Panc1 (cell line): ENCODE measurements around the gene SYT1. TPM values are rescaled to one million over a fixed set of nuclear protein-coding genes. Genes with fewer than 3 reads are reported as not detected.

Source experiments
- ATAC-seq: fragments of 200-7000 bp; cut with Tn5 transposase; 2 replicates; pipeline ENCODE4 v1.9.1; 2020; ENCODE audit warnings: mild to moderate bottlenecking, moderate library complexity
- BruUV-seq: library from RNA; stranded (reverse); fragments of 400-500 nt; replicated peaks from 2 replicates; lab custom pipeline; 2021; lab: Mats Ljungman, UMichigan
- CTCF ChIA-PET: fragments of 300-600 bp; sonication (Branson Sonifier 250); formaldehyde crosslinking; loops from one replicate; lab custom pipeline; 2022; ENCODE audit warnings: antibody characterized with exemption; lab: Charles Lee
- POLR2A ChIA-PET: fragments of 300-600 bp; sonication (Branson Sonifier 250); formaldehyde crosslinking; loops from one replicate; lab custom pipeline; 2022; ENCODE audit warnings: antibody characterized with exemption; lab: Charles Lee
- DNase-seq: peaks from one replicate; pipeline ENCODE4 v3.0.0-alpha.2; 2010; ENCODE audit warnings: low read depth, low spot score
- H3K27ac ChIP-seq: 2 replicates; pipeline ENCODE4 v1.5.1; 2011; ENCODE audit warnings: mild to moderate bottlenecking, low read length, inconsistent platforms
- H3K27me3 ChIP-seq: fragments of 200-500 bp; sonication (Bioruptor generic); 2 replicates; pipeline ENCODE4 v1.6.0; 2014; ENCODE audit warnings: low read length, inconsistent platforms; ENCODE audit not compliant: control insufficient read depth, insufficient read depth
- H3K36me3 ChIP-seq: fragments of 200-500 bp; sonication (Bioruptor generic); 2 replicates; pipeline ENCODE4 v1.5.1; 2014; ENCODE audit warnings: inconsistent platforms, mild to moderate bottlenecking, low read length, moderate library complexity; ENCODE audit not compliant: control insufficient read depth, insufficient read depth
- H3K4me1 ChIP-seq: 2 replicates; pipeline ENCODE4 v1.5.1; 2011; ENCODE audit warnings: inconsistent platforms, mild to moderate bottlenecking, low read length, moderate library complexity; ENCODE audit not compliant: control insufficient read depth, insufficient read depth
- H3K4me3 ChIP-seq, 2 experiments: 2 replicates each; pipeline ENCODE4 v1.5.1; 2011 to 2012; ENCODE audit warnings: low read depth in 2 of 2, low read length in 2 of 2, mild to moderate bottlenecking in 2 of 2, inconsistent platforms in 1 of 2, moderate library complexity in 1 of 2
- H3K9me3 ChIP-seq: fragments of 200-500 bp; sonication (Bioruptor generic); 2 replicates; pipeline ENCODE4 v1.5.1; 2014; ENCODE audit warnings: low read depth, mild to moderate bottlenecking, inconsistent platforms, low read length, moderate library complexity; ENCODE audit not compliant: control insufficient read depth, insufficient read depth
- POLR2AphosphoS5 ChIP-seq: IDR thresholded peaks from 2 replicates; pipeline ENCODE4 v1.6.1; 2012; ENCODE audit warnings: mild to moderate bottlenecking, low read depth, low read length, moderate library complexity
- SIN3A ChIP-seq: IDR thresholded peaks from 2 replicates; pipeline ENCODE4 v1.6.1; 2012; ENCODE audit warnings: low read depth, mild to moderate bottlenecking, low read length, moderate library complexity, borderline replicate concordance; ENCODE audit not compliant: insufficient read depth
- TCF7L2 ChIP-seq: IDR thresholded peaks from 2 replicates; pipeline ENCODE4 v1.6.1; 2011; ENCODE audit warnings: mild to moderate bottlenecking, low read depth, low read length, inconsistent platforms
- in situ Hi-C: cut with HindIII; loops from 2 replicates; pipeline ENCODE4 v1.10.0; 2016; ENCODE audit warnings: low sequenced_read_pairs, low pct_unique_long_range_greater_than_20kb
- intact Hi-C: fragments of 100-400 bp; cut with micrococcal nuclease; formaldehyde crosslinking; loops from one replicate; pipeline ENCODE4 v1.10.0; 2022; ENCODE audit not compliant: unreplicated experiment
- total RNA-seq: library from RNA; stranded (reverse); gene quantifications from one replicate; pipeline ENCODE4 v1.2.1, GENCODE V29; 2021; ENCODE audit not compliant: unreplicated experiment
- TF ChIP-seq, protein P1 (sequence below), 2 experiments: IDR thresholded peaks; 2 replicates each; pipeline ENCODE4 v1.6.1; 2011 to 2012; ENCODE audit warnings: low read depth in 2 of 2, control low read depth in 1 of 2, low read length in 1 of 2, mild to moderate bottlenecking in 1 of 2, moderate library complexity in 1 of 2; ENCODE audit not compliant: insufficient read depth in 1 of 2
- TF ChIP-seq, protein P2 (sequence below): fragments of 450-650 bp; IDR thresholded peaks from 2 replicates; pipeline ENCODE4 v1.5.1; 2017; ENCODE audit warnings: mild to moderate bottlenecking

Gene SYT1
- total RNA-seq, 1 experiment from 2014 or later: 3.0 TPM

DNA sequence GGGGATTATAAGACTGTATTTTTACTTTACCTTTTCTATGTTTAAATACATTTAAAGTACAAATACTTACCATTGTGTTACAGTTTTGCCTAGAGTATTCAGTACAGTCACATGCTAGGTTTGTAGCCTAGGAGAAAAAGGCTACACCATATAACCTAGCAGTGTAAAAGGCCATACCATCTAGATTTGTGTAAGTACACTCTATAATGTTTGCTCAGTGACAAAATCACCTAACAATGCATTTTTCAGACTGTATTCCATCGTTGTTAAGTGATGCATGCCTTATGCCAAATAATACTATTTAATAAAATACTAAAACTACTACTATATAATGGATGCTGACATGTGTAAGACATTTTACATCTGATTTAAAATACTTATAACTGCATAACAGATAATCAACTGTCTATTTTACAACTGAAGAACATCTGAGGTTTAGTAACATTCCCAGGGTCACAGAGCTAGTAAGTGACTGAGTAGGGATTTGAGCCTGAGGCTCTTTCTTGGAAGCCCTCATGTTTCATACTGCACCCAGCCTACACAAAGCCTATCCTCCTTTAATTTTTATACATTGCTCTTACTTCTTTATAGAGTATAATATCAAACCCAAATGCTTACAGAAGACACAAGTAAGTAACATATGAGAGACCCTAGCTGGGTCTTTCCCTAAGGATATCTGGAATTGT lies 296.8 kb downstream of the SYT1 start:
- Histone ChIP-seq H3K27me3 (no peaks in the 10 kb centered on the region), H3K9me3 (no peaks in the 10 kb centered on the region), H3K27ac (no peak overlapping the region), H3K4me3 (no peak overlapping the region), H3K36me3 (no peaks in the 10 kb centered on the region), H3K4me1 (no peaks in the 10 kb centered on the region)
- CTCF ChIA-PET: no interaction called here
- no peak for TF ChIP-seq SIN3A
- TF ChIP-seq, protein P1, sequence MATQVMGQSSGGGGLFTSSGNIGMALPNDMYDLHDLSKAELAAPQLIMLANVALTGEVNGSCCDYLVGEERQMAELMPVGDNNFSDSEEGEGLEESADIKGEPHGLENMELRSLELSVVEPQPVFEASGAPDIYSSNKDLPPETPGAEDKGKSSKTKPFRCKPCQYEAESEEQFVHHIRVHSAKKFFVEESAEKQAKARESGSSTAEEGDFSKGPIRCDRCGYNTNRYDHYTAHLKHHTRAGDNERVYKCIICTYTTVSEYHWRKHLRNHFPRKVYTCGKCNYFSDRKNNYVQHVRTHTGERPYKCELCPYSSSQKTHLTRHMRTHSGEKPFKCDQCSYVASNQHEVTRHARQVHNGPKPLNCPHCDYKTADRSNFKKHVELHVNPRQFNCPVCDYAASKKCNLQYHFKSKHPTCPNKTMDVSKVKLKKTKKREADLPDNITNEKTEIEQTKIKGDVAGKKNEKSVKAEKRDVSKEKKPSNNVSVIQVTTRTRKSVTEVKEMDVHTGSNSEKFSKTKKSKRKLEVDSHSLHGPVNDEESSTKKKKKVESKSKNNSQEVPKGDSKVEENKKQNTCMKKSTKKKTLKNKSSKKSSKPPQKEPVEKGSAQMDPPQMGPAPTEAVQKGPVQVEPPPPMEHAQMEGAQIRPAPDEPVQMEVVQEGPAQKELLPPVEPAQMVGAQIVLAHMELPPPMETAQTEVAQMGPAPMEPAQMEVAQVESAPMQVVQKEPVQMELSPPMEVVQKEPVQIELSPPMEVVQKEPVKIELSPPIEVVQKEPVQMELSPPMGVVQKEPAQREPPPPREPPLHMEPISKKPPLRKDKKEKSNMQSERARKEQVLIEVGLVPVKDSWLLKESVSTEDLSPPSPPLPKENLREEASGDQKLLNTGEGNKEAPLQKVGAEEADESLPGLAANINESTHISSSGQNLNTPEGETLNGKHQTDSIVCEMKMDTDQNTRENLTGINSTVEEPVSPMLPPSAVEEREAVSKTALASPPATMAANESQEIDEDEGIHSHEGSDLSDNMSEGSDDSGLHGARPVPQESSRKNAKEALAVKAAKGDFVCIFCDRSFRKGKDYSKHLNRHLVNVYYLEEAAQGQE (IDR thresholded peaks at IDR 0.05; ENCODE audit: insufficient read depth in 1 of 2, low read depth in 2 of 2, low read length in 1 of 2): no peak
- TF ChIP-seq TCF7L2: no peak
- no peak for TF ChIP-seq POLR2AphosphoS5
- TF ChIP-seq, protein P2, sequence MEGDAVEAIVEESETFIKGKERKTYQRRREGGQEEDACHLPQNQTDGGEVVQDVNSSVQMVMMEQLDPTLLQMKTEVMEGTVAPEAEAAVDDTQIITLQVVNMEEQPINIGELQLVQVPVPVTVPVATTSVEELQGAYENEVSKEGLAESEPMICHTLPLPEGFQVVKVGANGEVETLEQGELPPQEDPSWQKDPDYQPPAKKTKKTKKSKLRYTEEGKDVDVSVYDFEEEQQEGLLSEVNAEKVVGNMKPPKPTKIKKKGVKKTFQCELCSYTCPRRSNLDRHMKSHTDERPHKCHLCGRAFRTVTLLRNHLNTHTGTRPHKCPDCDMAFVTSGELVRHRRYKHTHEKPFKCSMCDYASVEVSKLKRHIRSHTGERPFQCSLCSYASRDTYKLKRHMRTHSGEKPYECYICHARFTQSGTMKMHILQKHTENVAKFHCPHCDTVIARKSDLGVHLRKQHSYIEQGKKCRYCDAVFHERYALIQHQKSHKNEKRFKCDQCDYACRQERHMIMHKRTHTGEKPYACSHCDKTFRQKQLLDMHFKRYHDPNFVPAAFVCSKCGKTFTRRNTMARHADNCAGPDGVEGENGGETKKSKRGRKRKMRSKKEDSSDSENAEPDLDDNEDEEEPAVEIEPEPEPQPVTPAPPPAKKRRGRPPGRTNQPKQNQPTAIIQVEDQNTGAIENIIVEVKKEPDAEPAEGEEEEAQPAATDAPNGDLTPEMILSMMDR: no peak
- in situ Hi-C loops (no loop called here), intact Hi-C loops (no loop called here)
- POLR2A ChIA-PET: no interaction called here
- DNase-seq (no peak), ATAC-seq (no peak)
- BruUV-seq: no TSS peak

DNA sequence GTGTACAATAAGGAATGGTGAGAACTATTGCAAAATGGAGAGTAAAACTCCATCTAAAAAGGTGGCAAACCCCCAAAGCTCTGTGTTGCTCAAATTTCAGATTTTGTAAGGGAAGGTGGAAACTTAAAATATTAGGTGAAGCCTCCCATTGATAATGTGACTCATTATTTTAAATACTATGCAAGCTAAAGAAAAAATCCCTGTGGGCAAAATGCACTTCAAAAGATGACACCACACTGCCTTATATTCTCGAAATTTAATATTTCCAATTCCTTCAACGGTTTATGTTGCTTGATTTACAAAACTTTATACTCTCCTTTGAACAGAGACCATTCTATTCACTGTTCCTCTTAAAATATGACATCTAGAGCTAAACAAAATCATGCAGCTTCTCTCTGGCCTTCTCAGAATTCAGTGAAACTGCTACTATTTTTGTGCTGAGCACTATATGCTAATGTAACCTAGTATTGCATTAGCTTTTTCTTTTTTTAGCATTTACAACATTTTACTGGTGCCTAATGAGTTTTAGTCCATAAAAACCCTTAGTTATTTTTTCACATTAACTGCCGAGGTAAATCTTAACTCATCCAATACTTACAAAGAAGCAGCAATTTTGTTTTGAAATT lies 297.7 kb downstream of the SYT1 start:
- CTCF ChIA-PET: no interaction called here

More for the DNA sequence above, 297.7 kb downstream of the SYT1 start:
- Histone ChIP-seq H3K4me3 (no peak overlapping the region), H3K36me3 (no peaks in the 10 kb centered on the region), H3K27ac (no peak overlapping the region), H3K4me1 (no peaks in the 10 kb centered on the region), H3K27me3 (no peaks in the 10 kb centered on the region), H3K9me3 (no peaks in the 10 kb centered on the region)
- in situ Hi-C loops: no loop called here
- POLR2A ChIA-PET: interaction anchor here (0.6 kb wide), 1 partner anchor 188 kb away, joined by 13 read pairs; no protein-coding TSS in a partner anchor
- TF ChIP-seq, protein P2: no peak
- TF ChIP-seq, protein P1 (IDR thresholded peaks at IDR 0.05; ENCODE audit: insufficient read depth in 1 of 2, low read depth in 2 of 2, low read length in 1 of 2): no peak
- TF ChIP-seq TCF7L2 (no peak), POLR2AphosphoS5 (no peak), SIN3A (no peak)
- no peak for ATAC-seq
- BruUV-seq: no TSS peak
- DNase-seq: no peak
- intact Hi-C loops: no loop called here
